HG03520 (cell line): ENCODE data around the gene IKZF3.

Source experiments
- ATAC-seq: cut with Tn5 transposase; IDR thresholded peaks from one replicate; pipeline ENCODE4 v1.9.1; 2021; ENCODE audit warnings: mild to moderate bottlenecking, moderate library complexity; ENCODE audit not compliant: unreplicated experiment

The IKZF3 gene

GRCh38 chr17:39818358-39819000 is 45.6 kb downstream of the IKZF3 start:
- ATAC-seq = no peak

GRCh38 chr17:39816272-39816671 is 47.8 kb downstream of the IKZF3 start:
- no peak for ATAC-seq

- ATAC-seq = no peak
Measured at GRCh38 chr17:39814497-39814896, 49.6 kb downstream of the IKZF3 start.

GRCh38 chr17:39813631-39814030 is 50.5 kb downstream of the IKZF3 start:
- no peak for ATAC-seq

- no peak for ATAC-seq
Measured at GRCh38 chr17:39812466-39812865, 51.6 kb downstream of the IKZF3 start.

- no peak for ATAC-seq
Measured at GRCh38 chr17:39810939-39811728, 53.0 kb downstream of the IKZF3 start.

- ATAC-seq = no peak
Measured at GRCh38 chr17:39809221-39809620, 54.9 kb downstream of the IKZF3 start.

GRCh38 chr17:39808409-39808997 is 55.6 kb downstream of the IKZF3 start:
- no peak for ATAC-seq

- ATAC-seq = no peak
Measured at GRCh38 chr17:39804839-39805238, 59.3 kb downstream of the IKZF3 start.

GRCh38 chr17:39801055-39801454 is 63.1 kb downstream of the IKZF3 start:
- ATAC-seq = no peak

- no peak for ATAC-seq
Measured at GRCh38 chr17:39800540-39800939, 63.6 kb downstream of the IKZF3 start.

GRCh38 chr17:39799395-39799794 is 64.7 kb downstream of the IKZF3 start:
- ATAC-seq = no peak

- ATAC-seq = peak; percentile 77
Measured at GRCh38 chr17:39794249-39794970, 69.7 kb downstream of the IKZF3 start.

- ATAC-seq = no peak
Measured at GRCh38 chr17:39793301-39793872, 70.7 kb downstream of the IKZF3 start.

GRCh38 chr17:39792526-39793221 is 71.4 kb downstream of the IKZF3 start:
- ATAC-seq = no peak

- no peak for ATAC-seq
Measured at GRCh38 chr17:39791111-39791992, 72.8 kb downstream of the IKZF3 start.

- no peak for ATAC-seq
Measured at GRCh38 chr17:39787743-39788484, 76.2 kb downstream of the IKZF3 start.

- ATAC-seq = no peak
Measured at GRCh38 chr17:39787041-39787440, 77.1 kb downstream of the IKZF3 start.

- ATAC-seq = no peak
Measured at GRCh38 chr17:39782980-39783379, 81.1 kb downstream of the IKZF3 start.
